ENCODE data around the gene CCDC91. TPM values are rescaled to one million over a fixed set of nuclear protein-coding genes. Genes with fewer than 3 reads are reported as not detected.

The CCDC91 gene
- total RNA-seq, 1 donor from 2014 or later, result 11.8 TPM

DNA sequence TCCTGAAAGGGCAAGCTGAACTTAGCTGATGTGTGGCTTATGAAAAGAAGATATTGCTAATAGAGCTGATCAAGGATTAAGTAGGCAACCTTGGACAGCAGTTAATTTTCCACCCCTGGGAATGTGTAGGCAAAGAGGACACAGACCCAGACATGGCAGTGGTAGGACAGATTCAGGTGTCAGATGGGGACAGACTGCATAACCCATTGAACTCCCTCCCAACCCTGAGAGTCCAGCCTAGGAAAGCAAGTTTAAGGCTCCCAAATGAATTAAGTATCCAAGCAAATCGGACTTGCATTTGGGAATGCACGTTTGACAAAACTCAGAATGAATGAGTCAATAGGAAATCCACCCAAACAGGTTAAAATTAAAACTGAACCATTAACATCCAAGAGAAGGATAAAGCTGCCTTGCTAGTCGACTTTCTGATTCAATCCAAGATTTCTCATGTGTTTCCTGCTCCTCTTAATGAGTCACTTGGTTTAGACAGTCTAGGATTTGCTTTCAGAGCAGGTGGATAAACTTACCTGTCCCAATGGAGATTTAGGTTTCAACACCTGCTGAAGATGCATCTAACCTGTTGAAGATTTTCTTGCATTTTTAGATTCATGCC lies 385.4 kb downstream of the CCDC91 start:
- DNase-seq (ENCODE audit: low read depth), result no peak
- H3K4me3 ChIP-seq (ENCODE audit: low read depth, low read length), result no peak overlapping the region
- TF ChIP-seq CTCF (conservative IDR thresholded peaks at IDR 0.05; ENCODE audit: low read depth, low read length), result no peak

DNA sequence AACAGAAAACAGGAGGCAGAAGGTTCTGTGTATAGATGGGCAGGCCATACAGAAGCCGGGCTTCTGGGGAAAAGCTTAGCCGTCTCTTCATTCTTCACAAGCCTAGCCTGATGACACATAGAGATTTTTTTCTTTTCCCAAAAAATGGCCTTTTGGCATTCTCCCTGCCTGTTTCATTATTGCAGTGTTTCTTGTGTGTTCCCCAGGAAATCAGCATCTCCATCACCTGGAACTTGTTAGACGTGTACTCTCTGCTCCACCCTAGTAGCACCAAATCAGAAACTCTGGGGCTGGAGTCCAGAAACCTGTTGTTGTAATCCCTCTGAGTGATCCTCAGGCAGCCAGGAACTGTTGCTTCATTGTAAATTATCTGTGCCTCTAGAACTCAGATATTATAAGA lies 388.1 kb downstream of the CCDC91 start:
- DNase-seq (ENCODE audit: low read depth), result no peak
- no peak overlapping the region for H3K4me3 ChIP-seq (ENCODE audit: low read depth, low read length)
- TF ChIP-seq CTCF (conservative IDR thresholded peaks at IDR 0.05; ENCODE audit: low read depth, low read length), result no peak

DNA sequence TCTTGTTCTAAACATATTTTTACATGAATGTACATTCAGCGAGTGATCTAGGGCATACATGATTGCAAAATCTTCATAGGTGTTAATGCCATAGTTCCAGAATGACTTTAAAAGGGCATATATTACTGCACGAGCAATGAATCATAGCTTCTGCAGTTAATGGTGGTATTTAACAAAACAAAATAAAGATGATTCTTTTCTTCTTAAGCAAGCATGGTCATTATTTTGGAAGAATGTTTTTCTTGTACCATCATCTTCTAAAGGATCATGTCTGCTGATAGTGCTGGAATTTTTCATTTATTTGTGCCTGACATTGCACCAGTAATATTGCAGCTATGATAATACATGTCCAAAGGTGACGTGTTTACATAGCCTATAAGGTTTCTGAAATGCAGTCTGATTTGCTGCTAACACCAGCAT lies 388.6 kb downstream of the CCDC91 start:
- H3K4me3 ChIP-seq (ENCODE audit: low read depth, low read length), result no peak overlapping the region
- TF ChIP-seq CTCF (conservative IDR thresholded peaks at IDR 0.05; ENCODE audit: low read depth, low read length), result no peak
- no peak for DNase-seq (ENCODE audit: low read depth)

- DNase-seq (ENCODE audit: low read depth), result no peak
Observed at GRCh38 chr12:28582672-28583376, 392.6 kb downstream of the CCDC91 start.

GRCh38 chr12:28583701-28584261 lies 393.5 kb downstream of the CCDC91 start:
- peak; percentile 39 for TF ChIP-seq CTCF (conservative IDR thresholded peaks at IDR 0.05; ENCODE audit: low read depth, low read length)
- DNase-seq (ENCODE audit: low read depth), result no peak
- H3K4me3 ChIP-seq (ENCODE audit: low read depth, low read length), result no peak overlapping the region

More at GRCh38 chr12:28582672-28583376, 392.6 kb downstream of the CCDC91 start:
- H3K4me3 ChIP-seq (ENCODE audit: low read depth, low read length), result no peak overlapping the region
- TF ChIP-seq CTCF (conservative IDR thresholded peaks at IDR 0.05; ENCODE audit: low read depth, low read length), result no peak

- no peak for TF ChIP-seq CTCF (conservative IDR thresholded peaks at IDR 0.05; ENCODE audit: low read depth, low read length)
- H3K4me3 ChIP-seq (ENCODE audit: low read depth, low read length), result no peak overlapping the region
- DNase-seq (ENCODE audit: low read depth), result no peak
Observed at GRCh38 chr12:28585146-28585545, 394.9 kb downstream of the CCDC91 start.
